GM12878 (cell line): ENCODE data around the gene PITRM1. TPM values are rescaled to one million over a fixed set of nuclear protein-coding genes. Genes with fewer than 3 reads are reported as not detected.

Experiments used
- ATAC-seq: fragments of 200-7000 bp; cut with Tn5 transposase; 3 replicates; pipeline ENCODE4 v1.9.1; 2020; ENCODE audit warnings: mild to moderate bottlenecking, moderate library complexity
- BruUV-seq: library from RNA; stranded (reverse); fragments of 400-500 nt; replicated peaks from 2 replicates; lab custom pipeline; 2021; lab: Mats Ljungman, UMichigan
- CTCF ChIA-PET: fragments of 300-600 bp; sonication (Branson Sonifier 250); formaldehyde crosslinking; extraction: SDS; loops from one replicate; lab custom pipeline; 2021; ENCODE audit warnings: inconsistent platforms; lab: Yijun Ruan, JAX
- POLR2A ChIA-PET: fragments of 350-600 bp; formaldehyde crosslinking; extraction: SDS; loops from one replicate; lab custom pipeline; 2021; ENCODE audit warnings: inconsistent platforms; lab: Charles Lee
- RAD21 ChIA-PET: fragments of 300-600 bp; sonication (Branson Sonifier 250); formaldehyde crosslinking; loops from one replicate; lab custom pipeline; 2023; ENCODE audit warnings: antibody characterized with exemption; ENCODE audit not compliant: unreplicated experiment; lab: Charles Lee
- SMC1A ChIA-PET: fragments of 300-600 bp; sonication (Branson Sonifier 250); formaldehyde crosslinking; loops from one replicate; lab custom pipeline; 2023; ENCODE audit not compliant: unreplicated experiment, uncharacterized antibody; lab: Charles Lee
- DNase-seq: peaks from one replicate; pipeline ENCODE4 v3.0.0-alpha.2; 2011; ENCODE audit warnings: low read depth, low spot score
- FAIRE-seq: peaks from 3 replicates; lab custom pipeline; 2011; peaks lifted over from hg19 to GRCh38; lab: Jason Lieb, UNC
- H2AFZ ChIP-seq: 2 replicates; pipeline ENCODE4 v1.6.0; 2011; ENCODE audit warnings: low read depth, low read length, control low read depth; ENCODE audit not compliant: control insufficient read depth
- H3K27ac ChIP-seq: 2 replicates; pipeline ENCODE4 v1.5.1; 2011; ENCODE audit warnings: control low read depth; ENCODE audit not compliant: control insufficient read depth, insufficient read depth
- H3K27me3 ChIP-seq, 2 experiments: replicated peaks in 1 of 2; 2 replicates each; pipeline versions ENCODE4 v1.6.0 to v1.6.1; 2011; ENCODE audit warnings: low read length in 1 of 2; ENCODE audit not compliant: control insufficient read depth in 2 of 2, insufficient read depth in 2 of 2
- H3K36me3 ChIP-seq, 2 experiments: 2 replicates each; pipeline ENCODE4 v1.5.1; 2011; ENCODE audit warnings: low read length in 1 of 2; ENCODE audit not compliant: control insufficient read depth in 2 of 2, insufficient read depth in 2 of 2
- H3K4me1 ChIP-seq: 2 replicates; pipeline ENCODE4 v1.6.1; 2011; ENCODE audit warnings: mild to moderate bottlenecking, low read length, moderate library complexity, mixed read lengths; ENCODE audit not compliant: control insufficient read depth, insufficient read depth
- H3K4me2 ChIP-seq: 2 replicates; pipeline ENCODE4 v1.6.0; 2011; ENCODE audit warnings: control low read depth; ENCODE audit not compliant: control insufficient read depth, insufficient read depth
- H3K4me3 ChIP-seq: fragments of 200-600 bp; sonication (generic); 2 replicates; pipeline ENCODE4 v1.5.1; 2016
- H3K79me2 ChIP-seq: 2 replicates; pipeline ENCODE4 v1.6.0; 2011; ENCODE audit warnings: low read length; ENCODE audit not compliant: control insufficient read depth, insufficient read depth
- H3K9ac ChIP-seq: 2 replicates; pipeline ENCODE4 v1.8.0; 2011; ENCODE audit warnings: low read length, control low read depth, mixed read lengths; ENCODE audit not compliant: control insufficient read depth, insufficient read depth
- H3K9me3 ChIP-seq: replicated peaks from 3 replicates; pipeline ENCODE4 v1.5.1; 2011; ENCODE audit warnings: mild to moderate bottlenecking, low read length; ENCODE audit not compliant: control insufficient read depth, insufficient read depth
- H4K20me1 ChIP-seq: 2 replicates; pipeline ENCODE4 v1.6.0; 2011; ENCODE audit not compliant: control insufficient read depth, insufficient read depth
- ASH2L ChIP-seq: fragments of 300-600, 200-600 bp; sonication (generic); IDR thresholded peaks from 2 replicates; pipeline ENCODE4 v1.6.1; 2017; ENCODE audit warnings: low read depth, mild to moderate bottlenecking, borderline replicate concordance
- DPF2 ChIP-seq: fragments of 450-650 bp; IDR thresholded peaks from 2 replicates; pipeline ENCODE4 v1.6.1; 2017; ENCODE audit warnings: mild to moderate bottlenecking
- EED ChIP-seq: sonication (generic); IDR thresholded peaks from 2 replicates; pipeline ENCODE4 v1.6.1; 2016; ENCODE audit warnings: antibody characterized with exemption, low read depth
- MLLT1 ChIP-seq: fragments of 450-650 bp; IDR thresholded peaks from 2 replicates; pipeline ENCODE4 v1.6.1; 2016; ENCODE audit warnings: mild to moderate bottlenecking
- POLR2A ChIP-seq: IDR thresholded peaks from 2 replicates; pipeline ENCODE4 v1.6.1; 2011; ENCODE audit warnings: low read depth, mild to moderate bottlenecking, low read length
- SIN3A ChIP-seq: IDR thresholded peaks from 2 replicates; pipeline ENCODE4 v1.6.1; 2012; ENCODE audit warnings: low read depth, low read length, improper control_type of control experiment
- STAT1 ChIP-seq: fragments of 450-650 bp; conservative IDR thresholded peaks from 2 replicates; pipeline ENCODE4 v1.6.1; 2014; ENCODE audit warnings: antibody characterized with exemption, mild to moderate bottlenecking
- TCF12 ChIP-seq: IDR thresholded peaks from 2 replicates; pipeline ENCODE4 v1.6.1; 2011; ENCODE audit warnings: low read depth, mild to moderate bottlenecking, low read length
- WGBS: methylation state at CpG from one replicate; pipeline ENCODE4 v1.1.6; 2016; ENCODE audit warnings: low lambda C conversion rate; ENCODE audit not compliant: insufficient replicate concordance, insufficient coverage; ENCODE audit errors: missing lambda C conversion rate; 5-methylcytosine and 5-hydroxymethylcytosine counted together
- in situ Hi-C: fragments of 300-500 bp; cut with MboI; formaldehyde crosslinking; loops from 9 replicates; pipeline ENCODE4 v1.14.3; 2018; ENCODE audit warnings: mixed read lengths
- intact Hi-C: fragments of 100-400 bp; cut with micrococcal nuclease; formaldehyde crosslinking; loops from one replicate; pipeline ENCODE4 v1.14.2; 2022; ENCODE audit not compliant: unreplicated experiment
- polyA plus RNA-seq, 11 experiments: library from polyadenylated mRNA; depleted of rRNA in 4 of 11; unstranded in 6 of 11; stranded (reverse) in 5 of 11; fragments of >200 nt; fragmentation: Nextera tagmentation in 4 of 11; fragmentation: Illumina TruSeq in 1 of 11; extraction: Ambion mirVana in 4 of 11; extraction: Trizol in 1 of 11; gene quantifications; 1 replicate in 1 of 11; 2 replicates in 10 of 11; pipeline versions ENCODE4 v1.2.1 to v1.2.3, GENCODE V29; 2011 to 2016; ENCODE audit warnings: inconsistent platforms in 2 of 11, missing spikeins in 2 of 11, low read depth in 1 of 11
- total RNA-seq, 4 experiments: library from RNA; depleted of rRNA in 3 of 4; stranded (reverse); fragments of >200 nt in 3 of 4; fragmentation: Illumina TruSeq in 1 of 4; extraction: Trizol in 1 of 4; gene quantifications; 2 replicates each; pipeline versions ENCODE4 v1.2.1 to v1.2.3, GENCODE V29; 2013 to 2021

PITRM1 gene
- total and polyA plus RNA-seq, 10 of the 15 experiments (the other 5 are each of a cell fraction or from before 2014, with no cell fraction given) = 15.5 to 53.0 (median 45.0) TPM

GRCh38 chr10:3125527-3126170, 46.9 kb downstream of the PITRM1 start:
- Histone ChIP-seq H3K4me2 (no peak overlapping the region), H3K27ac (no peak overlapping the region), H3K36me3 (peaks cover 29 to 40% of the 10 kb centered on the region in 2 experiments), H3K27me3 (no peaks in the 10 kb centered on the region), H4K20me1 (no peaks in the 10 kb centered on the region), H3K4me1 (no peaks in the 10 kb centered on the region), H2AFZ (no peak overlapping the region), H3K4me3 (no peak overlapping the region), H3K9me3 (no peaks in the 10 kb centered on the region), H3K79me2 (no peaks in the 10 kb centered on the region), H3K9ac (no peak overlapping the region)
- TF ChIP-seq STAT1 = no peak
- TF ChIP-seq MLLT1 = no peak
- no peak for TF ChIP-seq SIN3A
- TF ChIP-seq POLR2A = peak; percentile 21; the same call in 1 of the 2 replicates
- no peak for TF ChIP-seq EED
- no peak for TF ChIP-seq DPF2
- TF ChIP-seq TCF12 = no peak
- TF ChIP-seq ASH2L = no peak
- no peak for FAIRE-seq
- intact Hi-C loops = no loop called here
- WGBS = 95% methylated on average over 23 of the region's 24 CpGs
- ChIA-PET POLR2A (no interaction called here), RAD21 (no interaction called here), SMC1A (no interaction called here), CTCF (no interaction called here)
- no TSS peak for BruUV-seq
- in situ Hi-C loops = no loop called here
- no peak for ATAC-seq
- no peak for DNase-seq
